AG09319 (cell line): ENCODE results near the gene DNPH1.

ENCODE experiments used
- DNase-seq: peaks from one replicate; pipeline ENCODE4 v3.0.0-alpha.2; 2010; ENCODE audit warnings: low read depth; ENCODE audit errors: extremely low read depth
- TF ChIP-seq, protein P1 (sequence below): IDR thresholded peaks from 2 replicates; pipeline ENCODE4 v1.5.1; 2011; ENCODE audit warnings: low read depth, mild to moderate bottlenecking, inconsistent platforms, low read length, moderate library complexity

The DNPH1 gene, protein sequence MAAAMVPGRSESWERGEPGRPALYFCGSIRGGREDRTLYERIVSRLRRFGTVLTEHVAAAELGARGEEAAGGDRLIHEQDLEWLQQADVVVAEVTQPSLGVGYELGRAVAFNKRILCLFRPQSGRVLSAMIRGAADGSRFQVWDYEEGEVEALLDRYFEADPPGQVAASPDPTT

GRCh38 chr6:43228951-43229802, at the start of gene DNPH1:
DNPH1 (minus strand) TSS chr6:43229481; CDS start chr6:43229456, 25 bp downstream.
- peak; percentile 23 for DNase-seq
- TF ChIP-seq, protein P1, sequence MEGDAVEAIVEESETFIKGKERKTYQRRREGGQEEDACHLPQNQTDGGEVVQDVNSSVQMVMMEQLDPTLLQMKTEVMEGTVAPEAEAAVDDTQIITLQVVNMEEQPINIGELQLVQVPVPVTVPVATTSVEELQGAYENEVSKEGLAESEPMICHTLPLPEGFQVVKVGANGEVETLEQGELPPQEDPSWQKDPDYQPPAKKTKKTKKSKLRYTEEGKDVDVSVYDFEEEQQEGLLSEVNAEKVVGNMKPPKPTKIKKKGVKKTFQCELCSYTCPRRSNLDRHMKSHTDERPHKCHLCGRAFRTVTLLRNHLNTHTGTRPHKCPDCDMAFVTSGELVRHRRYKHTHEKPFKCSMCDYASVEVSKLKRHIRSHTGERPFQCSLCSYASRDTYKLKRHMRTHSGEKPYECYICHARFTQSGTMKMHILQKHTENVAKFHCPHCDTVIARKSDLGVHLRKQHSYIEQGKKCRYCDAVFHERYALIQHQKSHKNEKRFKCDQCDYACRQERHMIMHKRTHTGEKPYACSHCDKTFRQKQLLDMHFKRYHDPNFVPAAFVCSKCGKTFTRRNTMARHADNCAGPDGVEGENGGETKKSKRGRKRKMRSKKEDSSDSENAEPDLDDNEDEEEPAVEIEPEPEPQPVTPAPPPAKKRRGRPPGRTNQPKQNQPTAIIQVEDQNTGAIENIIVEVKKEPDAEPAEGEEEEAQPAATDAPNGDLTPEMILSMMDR, result peak; percentile 43

- no peak for DNase-seq
- TF ChIP-seq, protein P1, result no peak
Observed at GRCh38 chr6:43278524-43279078, 49.3 kb upstream of the DNPH1 start.

GRCh38 chr6:43277643-43278523, 48.6 kb upstream of the DNPH1 start:
- TF ChIP-seq, protein P1, result no peak

GRCh38 chr6:43277306-43277642, 48.0 kb upstream of the DNPH1 start:
- DNase-seq, result no peak
- TF ChIP-seq, protein P1, result no peak

More at GRCh38 chr6:43277643-43278523, 48.6 kb upstream of the DNPH1 start:
- DNase-seq, result no peak

DNA sequence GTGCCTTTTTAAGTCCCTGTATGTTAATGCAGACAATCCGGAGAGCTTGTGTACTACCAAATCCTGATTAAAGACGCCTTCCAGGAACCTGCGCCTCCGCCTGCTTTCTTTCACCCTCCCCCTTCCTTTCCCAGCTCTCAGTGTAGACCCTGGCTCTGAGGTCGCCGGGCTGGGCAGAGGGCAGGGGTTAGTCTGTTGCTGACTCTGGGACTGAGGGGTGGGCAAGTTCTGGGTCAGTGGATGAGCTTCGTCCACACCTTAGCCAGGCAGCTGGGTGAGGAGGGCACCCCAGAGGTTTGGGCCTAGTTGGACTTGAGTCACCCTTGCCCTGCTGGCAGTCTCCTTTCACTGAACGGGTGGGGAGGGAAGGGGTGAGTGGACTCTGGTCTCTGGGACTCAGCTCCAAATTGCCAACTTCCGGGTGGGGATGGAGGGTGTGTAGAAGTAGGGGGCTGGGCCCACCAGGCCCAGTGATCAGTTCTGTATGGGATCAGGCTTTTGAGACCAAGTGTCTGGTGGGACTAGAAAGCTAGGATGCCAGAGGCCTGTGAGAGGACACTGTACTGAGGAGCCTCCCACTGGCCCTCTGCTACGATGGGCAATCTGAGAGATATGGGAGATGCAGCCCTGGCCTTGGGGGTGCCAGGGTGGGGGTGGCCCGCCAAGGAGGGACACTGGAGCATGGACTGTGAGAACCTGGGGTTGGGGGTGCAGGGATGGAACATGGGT, 47.5 kb upstream of the DNPH1 start:
- TF ChIP-seq, protein P1, result no peak
- no peak for DNase-seq

DNA sequence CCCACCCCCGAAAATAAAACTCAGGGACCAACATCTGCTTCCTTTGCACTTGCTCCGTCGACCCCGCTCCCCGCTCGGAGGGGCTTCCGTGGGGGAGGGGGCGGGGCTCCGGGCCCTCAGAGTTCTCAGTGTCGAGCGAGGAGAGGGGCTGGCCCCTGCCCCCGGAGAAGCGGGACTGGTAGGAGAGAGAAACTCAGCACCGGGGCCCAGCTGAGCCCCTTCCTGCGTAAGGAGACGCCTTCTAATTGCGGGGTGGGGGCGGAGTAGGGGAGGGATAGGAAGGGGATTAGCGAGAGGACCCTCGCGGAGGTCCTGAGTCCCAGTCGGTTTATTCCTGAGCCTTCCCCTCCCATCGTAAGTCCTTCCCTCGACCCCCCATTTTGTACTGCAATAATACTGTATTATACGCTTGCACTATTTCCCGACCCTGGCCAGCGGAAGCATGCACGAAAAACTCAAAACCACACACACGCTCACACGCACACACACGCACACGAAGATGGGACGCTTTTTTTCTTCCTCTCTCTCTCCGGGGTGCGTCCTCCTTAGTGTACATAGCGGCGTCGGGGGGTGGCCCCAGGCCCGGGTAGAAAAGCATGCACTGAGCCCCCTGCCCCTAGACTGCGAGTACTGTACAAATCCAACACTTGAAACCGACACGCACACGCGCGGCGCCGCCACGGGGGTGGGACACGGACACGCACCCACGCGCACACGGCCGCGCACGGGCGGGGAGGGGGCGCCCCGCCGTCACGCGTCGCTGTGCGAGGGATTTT, 46.7 kb upstream of the DNPH1 start:
- TF ChIP-seq, protein P1, result no peak
- no peak for DNase-seq
